CD14-positive monocyte (primary cell): Measurements from ENCODE around the gene NFKB1. TPM values are rescaled to one million over a fixed set of nuclear protein-coding genes. Genes with fewer than 3 reads are reported as not detected.

Experiments
- DNase-seq, 3 donors: peaks; one replicate each; pipeline ENCODE4 v3.0.0-alpha.2; 2011 to 2022
- H2AFZ ChIP-seq: 2 replicates; pipeline ENCODE4 v1.6.0; 2012; ENCODE audit warnings: mild to moderate bottlenecking, low read depth, low read length, inconsistent platforms; ENCODE audit not compliant: insufficient read depth, poor library complexity, severe bottlenecking
- H3K27ac ChIP-seq, 2 donors: 1 replicate in 1 of 2; 2 replicates in 1 of 2; pipeline ENCODE4 v1.5.1; 2012 to 2013; ENCODE audit warnings: low read length in 2 of 2, control low read depth in 1 of 2, inconsistent platforms in 1 of 2, low read depth in 1 of 2, mild to moderate bottlenecking in 1 of 2
- H3K27me3 ChIP-seq, 2 donors: one replicate each; pipeline versions ENCODE4 v1.6.0 to v1.6.1; 2011 to 2013; ENCODE audit warnings: low read length in 2 of 2; ENCODE audit not compliant: control insufficient read depth in 2 of 2, insufficient read depth in 2 of 2
- H3K36me3 ChIP-seq, 2 donors: replicated peaks in 1 of 2; 1 replicate in 1 of 2; 2 replicates in 1 of 2; pipeline versions ENCODE4 v1.5.1 to v1.6.1; 2012 to 2013; ENCODE audit warnings: low read length in 2 of 2, control low read depth in 1 of 2, inconsistent platforms in 1 of 2, mild to moderate bottlenecking in 1 of 2; ENCODE audit not compliant: insufficient read depth in 2 of 2, control insufficient read depth in 1 of 2
- H3K4me1 ChIP-seq, 2 donors: 1 replicate in 1 of 2; 2 replicates in 1 of 2; pipeline versions ENCODE4 v1.5.1 to v1.6.1; 2012 to 2013; ENCODE audit warnings: low read length in 2 of 2, control low read depth in 1 of 2, inconsistent platforms in 1 of 2, mild to moderate bottlenecking in 1 of 2, moderate library complexity in 1 of 2; ENCODE audit not compliant: insufficient read depth in 2 of 2, control insufficient read depth in 1 of 2
- H3K4me2 ChIP-seq: replicated peaks from 2 replicates; pipeline ENCODE3; 2012; ENCODE audit warnings: low read length, moderate library complexity, mild to moderate bottlenecking; ENCODE audit not compliant: poor library complexity, severe bottlenecking; ENCODE audit errors: extremely low read depth
- H3K4me3 ChIP-seq, 3 experiments: fragments of 200-600 bp in 1 of 3; sonication (generic) in 1 of 3; replicated peaks in 1 of 3; 1 replicate in 2 of 3; 2 replicates in 1 of 3; pipeline ENCODE4 v1.5.1; 2011 to 2013; ENCODE audit warnings: low read length in 3 of 3, mild to moderate bottlenecking in 3 of 3, control low read depth in 2 of 3, low read depth in 2 of 3, inconsistent platforms in 1 of 3, moderate library complexity in 1 of 3
- H3K79me2 ChIP-seq: 2 replicates; pipeline ENCODE4 v1.6.0; 2012; ENCODE audit warnings: mild to moderate bottlenecking, control low read depth, inconsistent platforms, low read length, moderate library complexity; ENCODE audit not compliant: insufficient read depth
- H3K9ac ChIP-seq: 2 replicates; pipeline ENCODE4 v1.6.0; 2017; ENCODE audit warnings: low read length, mild to moderate bottlenecking; ENCODE audit not compliant: insufficient read depth, poor library complexity, severe bottlenecking
- H3K9me3 ChIP-seq, 2 donors: replicated peaks in 1 of 2; 1 replicate in 1 of 2; 2 replicates in 1 of 2; pipeline versions ENCODE4 v1.5.1 to v1.6.1; 2012 to 2013; ENCODE audit warnings: low read length in 2 of 2, control low read depth in 1 of 2; ENCODE audit not compliant: control insufficient read depth in 1 of 2, insufficient read depth in 1 of 2
- H4K20me1 ChIP-seq: 2 replicates; pipeline ENCODE4 v1.6.0; 2012; ENCODE audit warnings: mild to moderate bottlenecking, low read length, control low read depth, moderate library complexity; ENCODE audit not compliant: insufficient read depth
- H3K27ac Mint-ChIP-seq, 7 donors: one replicate each; pipeline ENCODE4 v1.8.0; 2020; ENCODE audit warnings: mild to moderate bottlenecking in 7 of 7, mixed read lengths in 7 of 7, moderate library complexity in 6 of 7, inconsistent platforms in 2 of 7
- H3K27me3 Mint-ChIP-seq, 3 donors: one replicate each; pipeline ENCODE4 v1.8.0; 2021 to 2022; ENCODE audit warnings: low read depth in 3 of 3, mild to moderate bottlenecking in 3 of 3, mixed read lengths in 3 of 3, moderate library complexity in 3 of 3, inconsistent platforms in 1 of 3
- H3K36me3 Mint-ChIP-seq, 2 donors: one replicate each; pipeline ENCODE4 v1.8.0; 2020; ENCODE audit warnings: mixed read lengths in 2 of 2, inconsistent platforms in 1 of 2, mild to moderate bottlenecking in 1 of 2
- H3K4me1 Mint-ChIP-seq: one replicate; pipeline ENCODE4 v1.8.0; 2020; ENCODE audit warnings: mild to moderate bottlenecking, mixed read lengths
- H3K4me3 Mint-ChIP-seq, 2 donors: one replicate each; pipeline ENCODE4 v1.8.0; 2020; ENCODE audit warnings: mild to moderate bottlenecking in 2 of 2, mixed read lengths in 2 of 2, moderate library complexity in 1 of 2
- H3K9me3 Mint-ChIP-seq, 7 donors: one replicate each; pipeline ENCODE4 v1.8.0; 2020 to 2022; ENCODE audit warnings: mixed read lengths in 7 of 7, mild to moderate bottlenecking in 6 of 7, moderate library complexity in 6 of 7, inconsistent platforms in 2 of 7
- WGBS: methylation state at CpG from one replicate; pipeline ENCODE4 v1.1.5; 2013; ENCODE audit warnings: missing lambda C conversion rate; ENCODE audit not compliant: insufficient coverage; 5-methylcytosine and 5-hydroxymethylcytosine counted together
- intact Hi-C, 2 donors: fragments of 100-400 bp; cut with micrococcal nuclease; formaldehyde crosslinking; loops; one replicate each; pipeline versions ENCODE4 v1.15.0 to v1.15.1; 2023
- polyA plus RNA-seq, 3 donors: library from polyadenylated mRNA; depleted of rRNA in 1 of 3; unstranded in 2 of 3; stranded (reverse) in 1 of 3; fragments of 300-500 nt in 2 of 3; fragments of >200 nt in 1 of 3; fragmentation: Illumina TruSeq in 2 of 3; gene quantifications; 1 replicate in 2 of 3; 2 replicates in 1 of 3; pipeline ENCODE4 v1.2.3, GENCODE V29; 2012 to 2021
- TF ChIP-seq, protein P1 (sequence below): fragments of 200-600 bp; IDR thresholded peaks from one replicate; pipeline ENCODE4 v1.8.0; 2022; ENCODE audit warnings: antibody characterized with exemption, mild to moderate bottlenecking

NFKB1 gene
- polyA plus RNA-seq, 3 donors = 9.0 to 34.4 (median 17.8) TPM

DNA sequence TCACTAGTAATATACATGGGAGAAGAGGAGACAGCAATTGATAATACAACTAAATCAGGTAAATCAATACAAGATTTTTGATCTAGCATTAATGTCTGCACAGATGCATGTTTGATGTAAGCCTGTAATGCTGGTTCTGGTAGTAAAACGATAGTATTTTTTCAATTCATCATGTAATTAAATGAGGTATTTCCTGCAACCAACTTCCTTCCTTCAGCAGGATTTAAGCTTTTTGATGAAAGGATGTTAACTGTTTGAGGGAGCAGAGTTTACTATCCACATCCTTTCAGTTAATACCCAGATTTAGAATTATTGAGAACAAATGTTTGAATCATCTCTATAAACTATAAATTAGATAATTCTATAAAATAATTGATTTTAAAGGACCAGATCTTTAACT lies 31.4 kb upstream of the NFKB1 start:
- H2AFZ ChIP-seq = no peak overlapping the region
- no peaks in the 10 kb centered on the region for H3K27me3 ChIP-seq
- no peaks in the 10 kb centered on the region for H3K36me3 ChIP-seq
- no peak for DNase-seq
- Mint-ChIP-seq H3K27ac (no peak overlapping the region), H3K36me3 (no peaks in the 10 kb centered on the region), H3K9me3 (peaks cover 0 to 2% (median 0%) of the 10 kb centered on the region in 7 donors), H3K4me3 (no peak overlapping the region), H3K4me1 (no peaks in the 10 kb centered on the region), H3K27me3 (no peaks in the 10 kb centered on the region)
- no peaks in the 10 kb centered on the region for H3K9me3 ChIP-seq
- no CpG with 5 or more reads among the region's 1 CpG for WGBS
- no peak overlapping the region for H3K9ac ChIP-seq
- no peaks in the 10 kb centered on the region for H3K79me2 ChIP-seq
- H3K4me1 ChIP-seq = no peaks in the 10 kb centered on the region
- no peak overlapping the region for H3K27ac ChIP-seq
- H4K20me1 ChIP-seq = no peaks in the 10 kb centered on the region
- H3K4me2 ChIP-seq = no peak overlapping the region
- TF ChIP-seq, protein P1, sequence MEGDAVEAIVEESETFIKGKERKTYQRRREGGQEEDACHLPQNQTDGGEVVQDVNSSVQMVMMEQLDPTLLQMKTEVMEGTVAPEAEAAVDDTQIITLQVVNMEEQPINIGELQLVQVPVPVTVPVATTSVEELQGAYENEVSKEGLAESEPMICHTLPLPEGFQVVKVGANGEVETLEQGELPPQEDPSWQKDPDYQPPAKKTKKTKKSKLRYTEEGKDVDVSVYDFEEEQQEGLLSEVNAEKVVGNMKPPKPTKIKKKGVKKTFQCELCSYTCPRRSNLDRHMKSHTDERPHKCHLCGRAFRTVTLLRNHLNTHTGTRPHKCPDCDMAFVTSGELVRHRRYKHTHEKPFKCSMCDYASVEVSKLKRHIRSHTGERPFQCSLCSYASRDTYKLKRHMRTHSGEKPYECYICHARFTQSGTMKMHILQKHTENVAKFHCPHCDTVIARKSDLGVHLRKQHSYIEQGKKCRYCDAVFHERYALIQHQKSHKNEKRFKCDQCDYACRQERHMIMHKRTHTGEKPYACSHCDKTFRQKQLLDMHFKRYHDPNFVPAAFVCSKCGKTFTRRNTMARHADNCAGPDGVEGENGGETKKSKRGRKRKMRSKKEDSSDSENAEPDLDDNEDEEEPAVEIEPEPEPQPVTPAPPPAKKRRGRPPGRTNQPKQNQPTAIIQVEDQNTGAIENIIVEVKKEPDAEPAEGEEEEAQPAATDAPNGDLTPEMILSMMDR = no peak
- H3K4me3 ChIP-seq = no peak overlapping the region
- intact Hi-C loops = no loop called here

DNA sequence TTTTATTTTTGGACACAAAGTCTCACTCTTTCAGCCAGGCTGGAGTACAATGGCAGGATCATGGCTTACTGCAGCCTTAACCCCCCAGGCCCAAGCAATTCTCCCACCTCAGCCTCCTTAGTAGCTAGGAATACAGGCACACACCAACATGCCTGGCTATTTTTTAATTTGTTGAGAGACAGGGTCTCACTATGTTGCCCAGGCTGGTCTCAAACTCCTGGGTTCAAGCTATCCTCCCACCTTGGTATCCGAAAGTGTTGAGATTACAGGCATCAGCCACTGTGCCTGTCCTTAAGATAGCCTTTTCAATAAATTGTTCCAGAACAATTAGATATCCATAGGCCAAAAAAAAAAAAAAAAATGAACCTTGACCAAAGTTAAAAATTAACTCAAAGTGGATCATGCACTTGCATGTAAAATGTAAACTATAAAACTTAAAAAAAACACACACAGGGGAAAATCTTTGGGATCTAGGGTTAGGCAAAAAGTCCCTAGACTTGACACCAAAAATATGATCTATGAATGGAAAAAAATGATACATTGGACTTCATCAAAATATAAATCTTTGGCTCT lies 28.6 kb upstream of the NFKB1 start:
- intact Hi-C loops = no loop called here
- peaks cover 0 to 2% (median 2%) of the 10 kb centered on the region in 3 donors for H3K27me3 Mint-ChIP-seq
- no peaks in the 10 kb centered on the region for H3K4me1 Mint-ChIP-seq
- no peaks in the 10 kb centered on the region for H3K36me3 Mint-ChIP-seq
- no peak overlapping the region for H3K4me2 ChIP-seq
- TF ChIP-seq, protein P1 = no peak
- no peaks in the 10 kb centered on the region for H3K4me1 ChIP-seq
- no peaks in the 10 kb centered on the region for H3K79me2 ChIP-seq
- no peaks in the 10 kb centered on the region for H3K9me3 ChIP-seq
- H3K9ac ChIP-seq = no peak overlapping the region
- no peaks in the 10 kb centered on the region for H4K20me1 ChIP-seq
- H3K36me3 ChIP-seq = no peaks in the 10 kb centered on the region
- H3K9me3 Mint-ChIP-seq = peaks cover 4 to 17% (median 7%) of the 10 kb centered on the region in 7 donors
- no peak overlapping the region for H3K4me3 ChIP-seq
- no peak overlapping the region for H3K27ac ChIP-seq
- no peaks in the 10 kb centered on the region for H3K27me3 ChIP-seq
- 83% methylated on average over 1 of the region's 1 CpG for WGBS
- no peak overlapping the region for H3K4me3 Mint-ChIP-seq
- no peak for DNase-seq
- H3K27ac Mint-ChIP-seq = no peak overlapping the region
- H2AFZ ChIP-seq = no peak overlapping the region
